K562 (cell line): ENCODE measurements around the gene GRK4. TPM values are rescaled to one million over a fixed set of nuclear protein-coding genes. Genes with fewer than 3 reads are reported as not detected.

Experiments
- ATAC-seq: fragments of 200-7000 bp; cut with Tn5 transposase; 3 replicates; pipeline ENCODE4 v1.9.1; 2020; ENCODE audit warnings: moderate library complexity
- BruUV-seq: library from RNA; stranded (reverse); fragments of 400-500 nt; replicated peaks from 2 replicates; lab custom pipeline; 2021; lab: Mats Ljungman, UMichigan
- CTCF ChIA-PET: fragments of 300-600 bp; formaldehyde crosslinking; extraction: SDS; loops from one replicate; lab custom pipeline; 2021; ENCODE audit warnings: low intra/inter-chr PET ratio; lab: Yijun Ruan, JAX
- POLR2A ChIA-PET: fragments of 300-600, 350-650 bp; sonication (Branson Sonifier 250); formaldehyde crosslinking; extraction: SDS; loops from one replicate; lab custom pipeline; 2021; ENCODE audit warnings: antibody characterized with exemption, inconsistent platforms; lab: Yijun Ruan, JAX
- DNase-seq, 4 experiments: peaks; one replicate each; pipeline versions ENCODE4 v3.0.0 to v3.0.0-alpha.2; 2011 to 2018; ENCODE audit warnings: low spot score in 3 of 4, mixed read lengths in 3 of 4; ENCODE audit errors: extremely low read depth in 1 of 4
- FAIRE-seq: peaks from 2 replicates; lab custom pipeline; 2011; peaks lifted over from hg19 to GRCh38; lab: Jason Lieb, UNC
- H2AFZ ChIP-seq: 2 replicates; pipeline ENCODE4 v1.6.0; 2011; ENCODE audit warnings: low read depth, low read length, control low read depth, inconsistent platforms
- H3K27ac ChIP-seq: fragments of 200-600 bp; 3 replicates; pipeline ENCODE4 v1.8.0; 2011; ENCODE audit warnings: low read depth, mild to moderate bottlenecking, control low read depth, inconsistent platforms, low read length, moderate library complexity, mixed read lengths; ENCODE audit errors: extremely low read depth
- H3K27me3 ChIP-seq, 2 experiments: fragments of 300-600 bp in 1 of 2; 2 replicates in 1 of 2; 3 replicates in 1 of 2; pipeline versions ENCODE4 v1.6.0 to v1.8.0; 2011; ENCODE audit warnings: inconsistent platforms in 2 of 2, low read length in 2 of 2, mild to moderate bottlenecking in 1 of 2, mixed read lengths in 1 of 2, moderate library complexity in 1 of 2; ENCODE audit not compliant: control insufficient read depth in 2 of 2, insufficient read depth in 2 of 2
- H3K36me3 ChIP-seq: fragments of 300-600 bp; 3 replicates; pipeline ENCODE4 v1.8.0; 2011; ENCODE audit warnings: mild to moderate bottlenecking, low read length, inconsistent platforms; ENCODE audit not compliant: control insufficient read depth, insufficient read depth
- H3K4me1 ChIP-seq, 2 experiments: fragments of 200-600 bp in 1 of 2; replicated peaks in 1 of 2; 2 replicates in 1 of 2; 3 replicates in 1 of 2; pipeline versions ENCODE4 v1.5.1 to v1.8.0; 2011; ENCODE audit warnings: inconsistent platforms in 2 of 2, low read length in 2 of 2, mild to moderate bottlenecking in 1 of 2, mixed read lengths in 1 of 2, moderate library complexity in 1 of 2; ENCODE audit not compliant: control insufficient read depth in 2 of 2, insufficient read depth in 2 of 2
- H3K4me2 ChIP-seq: 2 replicates; pipeline ENCODE4 v1.6.1; 2011; ENCODE audit warnings: low read length, control low read depth, inconsistent platforms, mixed read lengths; ENCODE audit not compliant: insufficient read depth
- H3K4me3 ChIP-seq: fragments of 200-600 bp; sonication (generic), shearing (Covaris generic); 2 replicates; pipeline ENCODE4 v1.5.1; 2016; ENCODE audit warnings: control low read depth, inconsistent platforms
- H3K79me2 ChIP-seq: fragments of 200-600 bp; 3 replicates; pipeline ENCODE4 v1.8.0; 2011; ENCODE audit warnings: low read length, inconsistent platforms; ENCODE audit not compliant: control insufficient read depth, insufficient read depth
- H3K9ac ChIP-seq, 2 experiments: 2 replicates each; pipeline versions ENCODE4 v1.6.0 to v1.6.1; 2011; ENCODE audit warnings: low read depth in 2 of 2, low read length in 2 of 2, control low read depth in 1 of 2, inconsistent platforms in 1 of 2, mild to moderate bottlenecking in 1 of 2, mixed read lengths in 1 of 2; ENCODE audit not compliant: insufficient read depth in 1 of 2
- H3K9me1 ChIP-seq: one replicate; pipeline ENCODE4 v1.6.0; 2011; ENCODE audit warnings: inconsistent platforms, mild to moderate bottlenecking, low read length, moderate library complexity; ENCODE audit not compliant: control insufficient read depth, insufficient read depth
- H3K9me3 ChIP-seq: replicated peaks from 2 replicates; pipeline ENCODE4 v1.5.1; 2011; ENCODE audit warnings: low read depth, low read length, inconsistent platforms; ENCODE audit not compliant: control insufficient read depth, insufficient read depth
- H4K20me1 ChIP-seq: replicated peaks from 2 replicates; pipeline ENCODE4 v1.6.1; 2011; ENCODE audit warnings: low read length, inconsistent platforms, mixed read lengths; ENCODE audit not compliant: control insufficient read depth, insufficient read depth
- ARID3A ChIP-seq: IDR thresholded peaks from 2 replicates; pipeline ENCODE4 v1.6.1; 2012; ENCODE audit warnings: low read depth, low read length, improper control_type of control experiment, borderline replicate concordance
- ATF3 ChIP-seq, 2 experiments: fragments of 450-650 bp in 1 of 2; sonication (generic) in 1 of 2; formaldehyde crosslinking in 1 of 2; IDR thresholded peaks in 1 of 2; conservative IDR thresholded peaks in 1 of 2; 2 replicates each; pipeline versions ENCODE4 v1.6.1 to v1.8.1; 2016 to 2023; ENCODE audit warnings: mild to moderate bottlenecking in 2 of 2, moderate library complexity in 2 of 2, inconsistent platforms in 1 of 2, missing genetic modification reagents in 1 of 2
- DIDO1 ChIP-seq: fragments of 450-650 bp; IDR thresholded peaks from 2 replicates; pipeline ENCODE4 v1.6.1; 2016; ENCODE audit warnings: low read depth, missing biosample characterization, missing genetic modification characterization
- E2F5 ChIP-seq: sonication (generic); formaldehyde crosslinking; IDR thresholded peaks from 2 replicates; pipeline ENCODE4 v1.8.0; 2022; ENCODE audit warnings: mild to moderate bottlenecking, missing genetic modification reagents
- FUS ChIP-seq: fragments of 200-400 bp; formaldehyde crosslinking; optimal IDR thresholded peaks from 2 replicates; pipeline ENCODE3; 2017; ENCODE audit warnings: low read depth, low read length
- GTF2A2 ChIP-seq: IDR thresholded peaks from 2 replicates; pipeline ENCODE4 v1.6.1; 2016; ENCODE audit warnings: mild to moderate bottlenecking, missing genetic modification characterization, missing compliant biosample characterization
- HDAC2 ChIP-seq: fragments of 450-650 bp; IDR thresholded peaks from 2 replicates; pipeline ENCODE4 v1.6.1; 2016; ENCODE audit warnings: mild to moderate bottlenecking
- IFI16 ChIP-seq: fragments of 250-450 bp; sonication (Bioruptor Pico); IDR thresholded peaks from 2 replicates; pipeline ENCODE4 v2.1.2; 2022; ENCODE audit warnings: mild to moderate bottlenecking, inconsistent platforms
- NFE2L1 ChIP-seq: fragments of 450-650 bp; IDR thresholded peaks from 2 replicates; pipeline ENCODE4 v1.6.1; 2016; ENCODE audit warnings: missing genetic modification characterization, low read depth, mild to moderate bottlenecking, missing compliant biosample characterization, moderate library complexity, borderline replicate concordance
- POLR3G ChIP-seq: IDR thresholded peaks from 2 replicates; pipeline ENCODE4 v1.6.1; 2011; ENCODE audit not compliant: insufficient read length, insufficient replicate concordance; ENCODE audit errors: extremely low read depth
- SIN3B ChIP-seq: fragments of 450-650 bp; IDR thresholded peaks from 2 replicates; pipeline ENCODE4 v1.6.1; 2017; ENCODE audit warnings: low read depth, mild to moderate bottlenecking, moderate library complexity
- SRSF1 ChIP-seq: fragments of 200-400 bp; formaldehyde crosslinking; IDR thresholded peaks from 2 replicates; pipeline ENCODE4 v1.6.1; 2017; ENCODE audit warnings: mild to moderate bottlenecking, low read depth, low read length, moderate library complexity
- ZBTB33 ChIP-seq: sonication (generic); formaldehyde crosslinking; IDR thresholded peaks from 2 replicates; pipeline ENCODE4 v1.8.1; 2023; ENCODE audit warnings: mild to moderate bottlenecking, missing genetic modification reagents
- ZNF282 ChIP-seq: sonication (generic); formaldehyde crosslinking; IDR thresholded peaks from 2 replicates; pipeline ENCODE4 v1.8.1; 2023; ENCODE audit warnings: missing genetic modification reagents
- WGBS: fragments of 100-300 bp; shearing (Covaris generic); methylation state at CpG from one replicate; pipeline ENCODE4 v1.1.6; 2016; ENCODE audit warnings: low coverage, mixed read lengths; ENCODE audit not compliant: insufficient coverage; ENCODE audit errors: missing lambda C conversion rate; 5-methylcytosine and 5-hydroxymethylcytosine counted together
- in situ Hi-C: fragments of 300-500 bp; cut with MboI; formaldehyde crosslinking; loops from 4 replicates; pipeline ENCODE4 v1.15.0; 2018; ENCODE audit warnings: inconsistent platforms, mixed read lengths
- intact Hi-C: fragments of 100-400 bp; cut with micrococcal nuclease; formaldehyde crosslinking; loops from 2 replicates; pipeline ENCODE4 v1.14.2; 2022
- polyA plus RNA-seq, 8 experiments: library from polyadenylated mRNA; depleted of rRNA in 4 of 8; stranded (reverse) in 5 of 8; unstranded in 3 of 8; fragments of >200 nt; fragmentation: Nextera tagmentation in 2 of 8; fragmentation: Illumina TruSeq in 1 of 8; extraction: Ambion mirVana in 2 of 8; extraction: Trizol in 1 of 8; gene quantifications; 2 replicates each; pipeline versions ENCODE4 v1.2.1 to v1.2.3, GENCODE V29; 2011 to 2014; ENCODE audit warnings: inconsistent platforms in 1 of 8, missing spikeins in 1 of 8
- total RNA-seq, 7 experiments: library from RNA; depleted of rRNA in 6 of 7; stranded (reverse); fragments of >200 nt in 6 of 7; fragmentation: Illumina TruSeq in 2 of 7; extraction: Trizol in 2 of 7; gene quantifications; 2 replicates each; pipeline versions ENCODE4 v1.2.1 to v1.2.3, GENCODE V29; 2011 to 2021; ENCODE audit warnings: low replicate concordance in 1 of 7

The GRK4 gene
- total and polyA plus RNA-seq, 9 of the 15 experiments (the other 6 are each of a cell fraction or from before 2014, with no cell fraction given), result 1.1 to 4.8 (median 2.6) TPM

- Histone ChIP-seq H3K79me2 (peaks cover 19% of the 10 kb centered on the region), H4K20me1 (peaks cover 7% of the 10 kb centered on the region), H2AFZ (peak overlapping the region; percentile 60; the same call in 1 of the 2 replicates), H3K27ac (no peak overlapping the region), H3K36me3 (no peaks in the 10 kb centered on the region), H3K4me3 (no peak overlapping the region), H3K4me2 (no peak overlapping the region), H3K9me3 (no peaks in the 10 kb centered on the region), H3K9me1 (no peaks in the 10 kb centered on the region), H3K4me1 (peaks cover 7 to 16% of the 10 kb centered on the region in 2 experiments), H3K9ac (no peak overlapping the region), H3K27me3 (peaks cover 11 to 26% of the 10 kb centered on the region in 2 experiments)
- intact Hi-C loops, result no loop called here
- FAIRE-seq (peak; percentile 49), DNase-seq (no peak), ATAC-seq (no peak)
- no peak for TF ChIP-seq NFE2L1
- no peak for TF ChIP-seq ZNF282 (CRISPR knock-in tag)
- no peak for TF ChIP-seq ZBTB33 (CRISPR knock-in tag)
- no peak for TF ChIP-seq IFI16 (CRISPR knock-in tag)
- TF ChIP-seq E2F5 (CRISPR knock-in tag), result no peak
- TF ChIP-seq HDAC2, result no peak
- TF ChIP-seq FUS, result no peak
- TF ChIP-seq DIDO1 (tag), result no peak
- no peak for TF ChIP-seq ATF3 (IDR thresholded peaks at IDR 0.05)
- TF ChIP-seq ATF3 (CRISPR knock-in tag; conservative IDR thresholded peaks at IDR 0.05), result no peak
- TF ChIP-seq SIN3B, result no peak
- TF ChIP-seq SRSF1, result no peak
- TF ChIP-seq GTF2A2 (tag), result no peak
- TF ChIP-seq POLR3G, result no peak
- no peak for TF ChIP-seq ARID3A
- WGBS, result 55% methylated on average over 7 of the region's 7 CpGs
- CTCF ChIA-PET, result no interaction called here
- no TSS peak for BruUV-seq
- POLR2A ChIA-PET, result no interaction called here
- in situ Hi-C loops, result no loop called here
Observed at GRCh38 chr4:3071811-3072210, 108.4 kb downstream of the GRK4 start.
